HG02763 (cell line): ENCODE measurements around the gene DNAJC18.
"Not testable (repeated sequence)": the region's sequence is repeated elsewhere in the genome, so short reads cannot be mapped to it uniquely, and the experiment has no call there.

Experiments
- ATAC-seq: cut with Tn5 transposase; IDR thresholded peaks from one replicate; pipeline ENCODE4 v1.9.1; 2021; ENCODE audit warnings: mild to moderate bottlenecking, moderate library complexity; ENCODE audit not compliant: unreplicated experiment

Gene DNAJC18

DNA sequence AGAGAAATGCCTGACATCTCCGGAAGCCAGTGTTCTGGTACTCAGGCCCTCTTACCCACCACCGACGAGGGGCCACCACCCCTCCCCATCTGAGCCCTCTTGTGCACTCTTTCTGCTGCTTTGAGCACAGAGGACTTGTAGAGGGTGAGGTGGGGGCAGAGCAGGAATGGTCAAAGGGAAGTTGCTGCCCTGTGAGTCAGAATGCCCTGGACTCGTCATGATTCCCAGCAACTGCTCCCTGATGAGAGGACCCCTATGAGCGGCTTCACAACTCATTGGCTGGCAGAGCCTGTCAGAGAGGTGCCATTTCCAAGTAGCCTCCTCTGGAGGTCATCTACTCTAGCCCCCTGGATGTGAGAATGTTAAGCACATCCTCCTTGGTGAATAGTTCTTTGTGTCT lies 22.4 kb upstream of the DNAJC18 start:
- no peak for ATAC-seq

DNA sequence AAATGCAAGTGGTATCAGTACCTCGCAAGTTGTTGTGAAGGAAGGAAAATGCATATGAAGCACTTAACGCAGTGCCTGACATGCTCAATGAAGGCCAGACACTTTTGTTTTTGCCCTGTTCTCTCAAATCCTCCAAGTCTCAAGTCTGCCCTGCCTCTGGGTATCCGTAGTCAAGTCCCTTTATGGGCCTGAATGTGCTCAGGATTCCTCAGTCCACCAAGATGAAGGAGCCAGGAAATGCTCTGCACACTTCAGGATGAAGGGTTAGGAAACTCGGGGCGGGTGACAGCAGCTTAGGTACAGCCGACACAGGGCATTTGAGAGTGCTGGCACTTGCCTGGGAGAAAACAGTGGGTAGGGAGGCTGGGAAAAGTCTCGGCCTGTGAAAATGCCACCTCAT lies 21.9 kb upstream of the DNAJC18 start:
- no peak for ATAC-seq

DNA sequence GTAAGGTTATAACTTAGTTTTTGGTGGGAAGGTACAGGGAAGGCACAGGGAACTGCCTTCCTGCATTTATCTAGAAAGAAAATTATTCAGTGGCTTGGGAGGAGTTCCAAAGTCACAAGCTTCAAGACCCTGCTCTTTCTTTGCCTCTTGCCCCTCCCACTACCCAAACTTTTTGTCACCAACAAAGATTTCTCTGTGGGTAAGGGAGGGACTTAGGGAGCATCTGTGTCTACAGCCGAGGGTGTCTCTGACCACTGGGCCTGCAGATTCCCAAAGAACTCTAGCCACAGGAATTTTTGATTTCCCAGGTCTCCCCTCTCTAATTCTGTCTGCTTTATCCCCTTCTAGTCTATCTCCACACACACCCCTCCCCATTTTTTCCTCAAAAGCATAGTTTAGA lies 21.1 kb upstream of the DNAJC18 start:
- ATAC-seq: no peak

GRCh38 chr5:139459451-139459934 lies 20.2 kb upstream of the DNAJC18 start:
- no peak for ATAC-seq

- ATAC-seq: peak; percentile 57
Observed at GRCh38 chr5:139458580-139459407, 19.5 kb upstream of the DNAJC18 start.

DNA sequence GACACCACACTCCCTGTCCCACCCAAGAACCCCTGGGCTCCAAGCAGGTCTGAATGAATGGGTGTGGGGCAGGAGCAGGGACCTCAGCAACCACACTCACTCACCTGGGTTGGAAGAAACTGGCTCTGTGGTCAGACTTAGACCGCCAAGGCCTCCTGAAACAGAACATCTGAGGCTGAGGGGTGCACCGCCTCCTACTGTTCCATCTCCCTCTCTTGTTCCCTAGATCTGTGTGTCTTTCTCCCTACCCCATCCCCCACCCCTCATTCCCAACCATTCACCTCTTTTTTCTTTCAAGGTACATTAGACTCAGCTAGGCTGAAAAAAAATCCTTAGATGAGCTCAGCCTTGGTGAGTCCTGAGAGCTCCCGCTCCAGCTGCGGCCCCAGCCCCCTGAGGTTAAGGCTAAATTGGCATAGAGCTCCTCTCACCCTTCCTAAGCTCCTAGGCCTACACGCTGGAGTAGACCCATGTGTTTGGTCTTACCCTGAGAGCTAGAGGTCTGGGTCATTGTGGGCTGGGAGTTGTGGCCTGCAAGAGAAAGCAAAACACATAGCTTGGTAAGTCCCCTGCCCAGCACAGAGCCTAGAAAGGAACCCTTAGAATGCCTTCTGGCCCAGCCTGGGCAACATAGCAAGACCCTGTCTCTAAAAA lies 18.5 kb upstream of the DNAJC18 start:
- ATAC-seq: no peak

- no peak for ATAC-seq
Observed at GRCh38 chr5:139457241-139457640, 17.9 kb upstream of the DNAJC18 start.

- ATAC-seq: no peak
Observed at GRCh38 chr5:139456776-139457175, 17.5 kb upstream of the DNAJC18 start.

DNA sequence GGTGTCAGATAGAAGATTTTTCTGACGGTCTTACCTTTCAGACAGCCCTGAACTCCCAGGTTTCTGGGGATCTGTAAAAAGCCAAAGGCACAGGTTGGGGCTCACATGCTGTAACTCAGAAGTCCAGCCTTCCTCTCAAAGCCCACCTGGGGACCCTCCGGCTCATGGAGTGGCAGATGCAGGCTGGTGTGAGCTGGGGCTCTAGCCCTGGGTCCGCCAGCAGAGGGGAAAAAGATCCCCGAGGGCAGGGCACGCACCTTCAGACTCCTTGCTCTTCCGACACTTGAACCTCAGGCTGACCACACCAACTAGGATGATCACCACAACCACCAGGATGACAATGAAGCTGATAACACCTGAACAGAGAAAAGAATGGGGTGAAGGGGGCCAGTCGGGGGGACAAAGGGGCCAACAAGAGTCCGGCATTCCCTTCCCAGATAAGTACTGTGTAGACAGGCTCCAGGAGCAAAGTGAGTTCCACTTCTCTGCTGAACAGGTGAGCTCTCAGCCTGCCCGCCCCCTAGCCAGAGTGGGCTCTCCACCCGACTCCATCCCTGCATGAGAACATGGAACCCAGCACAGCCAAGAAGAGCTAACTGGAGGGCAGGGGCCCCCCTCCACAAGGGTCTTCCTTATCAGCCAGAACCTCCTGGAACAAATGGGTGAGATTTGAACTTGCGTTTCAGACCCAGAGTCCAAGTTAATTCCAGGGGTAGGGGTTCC lies 15.4 kb upstream of the DNAJC18 start:
- no peak for ATAC-seq

DNA sequence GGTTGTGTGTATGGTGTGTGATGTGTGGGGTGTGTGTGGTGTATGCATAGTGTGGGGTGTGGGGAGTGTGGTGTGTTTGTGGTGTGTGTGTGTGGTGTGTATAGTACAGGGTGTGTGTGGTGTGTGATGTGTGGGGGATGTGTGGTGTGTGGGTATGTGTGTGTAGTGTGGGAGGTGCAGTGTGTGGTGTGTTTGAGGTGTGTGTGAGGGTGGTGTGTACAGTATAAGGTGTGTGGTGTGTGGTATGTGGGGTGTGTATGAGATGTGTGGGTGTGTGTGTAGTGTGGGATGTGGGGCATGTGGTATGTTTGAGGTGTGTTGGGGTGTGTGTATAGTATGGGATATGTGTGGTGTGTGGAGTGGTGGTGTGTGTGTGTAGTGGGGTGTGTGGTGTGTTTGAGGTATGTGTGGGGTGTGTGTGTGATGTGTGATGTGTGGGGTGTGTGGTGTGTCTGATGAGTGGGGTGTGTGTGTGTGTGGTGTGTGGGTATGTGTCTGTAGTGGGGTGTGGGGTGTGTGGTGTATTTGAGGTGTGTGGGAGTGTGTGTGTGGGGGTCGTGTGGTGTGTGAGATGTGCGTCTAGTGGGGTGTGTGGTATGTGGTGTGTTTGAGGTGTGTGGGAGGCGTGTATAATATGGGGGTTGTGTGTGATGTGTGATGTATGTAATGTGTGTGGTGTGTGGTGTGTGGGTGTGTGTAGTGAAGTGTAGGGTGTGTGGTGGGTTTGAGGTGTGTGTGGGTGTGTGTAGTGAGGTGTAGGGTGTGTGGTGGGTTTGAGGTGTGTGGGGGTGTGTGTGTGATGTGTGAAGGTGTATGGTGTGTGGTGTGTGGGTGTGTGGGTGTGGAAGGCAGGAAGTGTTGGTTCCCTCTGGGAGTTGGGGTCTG lies 14.6 kb upstream of the DNAJC18 start:
- ATAC-seq: no peak

GRCh38 chr5:139451878-139452660 lies 12.7 kb upstream of the DNAJC18 start:
- ATAC-seq: no peak

- no peak for ATAC-seq
Observed at GRCh38 chr5:139451176-139451575, 11.9 kb upstream of the DNAJC18 start.

GRCh38 chr5:139446956-139447779 lies 7.8 kb upstream of the DNAJC18 start:
- ATAC-seq: peak; percentile 62

GRCh38 chr5:139445325-139446170 lies 6.2 kb upstream of the DNAJC18 start:
- no peak for ATAC-seq

DNA sequence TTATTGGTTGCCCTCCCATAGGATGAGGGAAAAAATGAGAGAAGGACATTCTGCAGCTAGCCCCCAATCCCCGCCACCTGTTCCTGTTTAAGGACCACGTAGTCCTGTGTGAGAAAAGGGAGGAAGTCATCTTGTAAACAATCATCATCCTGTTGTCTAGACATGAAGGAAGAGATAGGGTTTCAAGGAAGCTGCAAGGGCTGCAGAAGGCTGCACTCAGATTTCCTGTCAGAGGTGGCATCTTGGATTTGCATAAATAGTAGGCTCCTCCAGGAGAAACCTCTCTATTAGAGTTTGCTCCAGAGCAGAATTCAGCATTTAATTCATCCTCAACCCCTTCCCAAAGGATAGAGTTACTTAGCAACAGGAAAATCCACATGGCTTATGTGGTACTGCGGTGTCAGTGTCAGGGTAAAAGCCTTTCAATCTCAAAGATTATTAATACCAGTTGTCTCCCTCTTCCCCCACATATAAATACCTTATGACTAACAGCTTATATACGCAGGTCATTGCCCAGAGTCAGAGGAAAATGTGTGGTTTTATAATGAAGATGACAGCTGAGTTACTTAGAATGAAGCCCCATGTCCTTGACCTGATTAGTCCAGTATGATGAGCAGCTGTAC lies 4.6 kb upstream of the DNAJC18 start:
- ATAC-seq: no peak

- not testable (repeated sequence) for ATAC-seq
Observed at GRCh38 chr5:139440416-139440815, 1.1 kb upstream of the DNAJC18 start.

- no peak for ATAC-seq
Observed at GRCh38 chr5:139438707-139439012, 665 bp downstream of the DNAJC18 start.

- ATAC-seq: no peak
Observed at GRCh38 chr5:139435676-139436075, 3.6 kb downstream of the DNAJC18 start.
